IPS-18c (cell line): ENCODE measurements around the gene CAMSAP2.

Source experiments
- H3K4me3 ChIP-seq: 2 replicates; pipeline ENCODE4 v1.7.0; 2013; ENCODE audit warnings: low read depth, mild to moderate bottlenecking, low read length, moderate library complexity; ENCODE audit not compliant: insufficient read depth
- H3K9me3 ChIP-seq: one replicate; pipeline ENCODE4 v1.6.1; 2013; ENCODE audit warnings: mild to moderate bottlenecking, low read length, moderate library complexity; ENCODE audit not compliant: control insufficient read depth, insufficient read depth

The CAMSAP2 gene

GRCh38 chr1:200883118-200883517 is 144.4 kb downstream of the CAMSAP2 start:
- H3K9me3 ChIP-seq, result no peaks in the 10 kb centered on the region
- H3K4me3 ChIP-seq, result no peak overlapping the region

- Histone ChIP-seq H3K9me3 (no peaks in the 10 kb centered on the region), H3K4me3 (no peak overlapping the region)
Measured at GRCh38 chr1:200885623-200886402, 147.1 kb downstream of the CAMSAP2 start.

GRCh38 chr1:200886594-200886993 is 147.9 kb downstream of the CAMSAP2 start:
- Histone ChIP-seq H3K9me3 (no peaks in the 10 kb centered on the region), H3K4me3 (no peak overlapping the region)

GRCh38 chr1:200887036-200887435 is 148.3 kb downstream of the CAMSAP2 start:
- Histone ChIP-seq H3K9me3 (no peaks in the 10 kb centered on the region), H3K4me3 (no peak overlapping the region)

GRCh38 chr1:200887772-200888348 is 149.2 kb downstream of the CAMSAP2 start:
- H3K9me3 ChIP-seq, result no peaks in the 10 kb centered on the region
- no peak overlapping the region for H3K4me3 ChIP-seq

- Histone ChIP-seq H3K9me3 (no peaks in the 10 kb centered on the region), H3K4me3 (no peak overlapping the region)
Measured at GRCh38 chr1:200888349-200888838, 149.7 kb downstream of the CAMSAP2 start.

- H3K9me3 ChIP-seq, result no peaks in the 10 kb centered on the region
- no peak overlapping the region for H3K4me3 ChIP-seq
Measured at GRCh38 chr1:200889571-200889970, 150.9 kb downstream of the CAMSAP2 start.

- Histone ChIP-seq H3K4me3 (no peak overlapping the region), H3K9me3 (no peaks in the 10 kb centered on the region)
Measured at GRCh38 chr1:200890027-200890426, 151.3 kb downstream of the CAMSAP2 start.

- Histone ChIP-seq H3K9me3 (no peaks in the 10 kb centered on the region), H3K4me3 (peak overlapping the region; percentile 88)
Measured at GRCh38 chr1:200890818-200891773, 152.4 kb downstream of the CAMSAP2 start.

GRCh38 chr1:200891774-200892157 is 153.1 kb downstream of the CAMSAP2 start:
- H3K4me3 ChIP-seq, result peak overlapping the region; percentile 88
- H3K9me3 ChIP-seq, result no peaks in the 10 kb centered on the region

- Histone ChIP-seq H3K9me3 (no peaks in the 10 kb centered on the region), H3K4me3 (peak overlapping the region; percentile 88)
Measured at GRCh38 chr1:200892546-200892945, 153.9 kb downstream of the CAMSAP2 start.

GRCh38 chr1:200892958-200893357 is 154.3 kb downstream of the CAMSAP2 start:
- H3K4me3 ChIP-seq, result peak overlapping the region; percentile 88; the same call in 1 of the 2 replicates
- no peaks in the 10 kb centered on the region for H3K9me3 ChIP-seq

GRCh38 chr1:200893411-200893901 is 154.8 kb downstream of the CAMSAP2 start:
- Histone ChIP-seq H3K9me3 (no peaks in the 10 kb centered on the region), H3K4me3 (peak overlapping the region; percentile 32)

- no peaks in the 10 kb centered on the region for H3K9me3 ChIP-seq
- peak within 1 kb of the TSS; percentile 32 for H3K4me3 ChIP-seq
Measured at GRCh38 chr1:200894712-200895442, 156.2 kb downstream of the CAMSAP2 start, which contains the start of gene INAVA. Gene INAVA (plus strand): TSS chr1:200894900. CDS start chr1:200898401, 3,501 bp downstream.

GRCh38 chr1:200895443-200895789 is 156.7 kb downstream of the CAMSAP2 start:
- Histone ChIP-seq H3K9me3 (no peaks in the 10 kb centered on the region), H3K4me3 (peak overlapping the region; percentile 3; the same call in 1 of the 2 replicates)

GRCh38 chr1:200895801-200896530 is 157.3 kb downstream of the CAMSAP2 start:
- no peak overlapping the region for H3K4me3 ChIP-seq
- no peaks in the 10 kb centered on the region for H3K9me3 ChIP-seq
